Ovary (tissue), 3 donors: Measurements from ENCODE around the gene SYT10.

Experiments used
- EP300 ChIP-seq: sonication (generic); formaldehyde crosslinking; IDR thresholded peaks from one replicate; pipeline ENCODE4 v1.6.1; 2017; ENCODE audit warnings: antibody characterized with exemption
- POLR2A ChIP-seq: fragments of 450-650 bp; IDR thresholded peaks from one replicate; pipeline ENCODE4 v1.6.1; 2017; ENCODE audit warnings: antibody characterized with exemption, mild to moderate bottlenecking, moderate library complexity
- TF ChIP-seq, protein P1 (sequence below), 3 donors: fragments of 450-650 bp in 2 of 3; fragments of 200-600 bp in 1 of 3; IDR thresholded peaks; one replicate each; pipeline versions ENCODE4 v1.5.1 to v1.8.0; 2016 to 2022; ENCODE audit warnings: antibody characterized with exemption in 3 of 3, mild to moderate bottlenecking in 1 of 3
- donor health status: DM: no; HTN: no; CAD: no.

DNA sequence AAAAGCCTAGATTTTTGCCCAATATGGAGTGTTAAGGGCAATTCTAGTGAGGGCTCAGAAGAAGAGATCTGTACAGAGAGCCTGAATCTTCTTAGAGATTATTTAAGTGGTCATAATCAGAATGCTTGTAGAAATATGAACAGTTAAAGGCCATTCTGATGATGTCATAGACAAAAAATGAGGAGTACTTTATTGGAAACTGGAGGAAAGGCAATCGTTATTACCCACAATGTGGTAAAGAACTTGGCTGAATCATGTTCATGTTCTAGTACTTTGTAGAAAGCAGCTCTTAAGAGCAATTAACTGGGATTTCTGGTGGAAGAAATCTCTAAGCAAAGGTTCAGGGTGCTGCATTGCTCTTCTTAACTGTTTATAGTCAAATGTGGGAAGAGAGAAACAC, 36.4 kb upstream of the SYT10 start:
- no peak for TF ChIP-seq POLR2A
- TF ChIP-seq, protein P1, sequence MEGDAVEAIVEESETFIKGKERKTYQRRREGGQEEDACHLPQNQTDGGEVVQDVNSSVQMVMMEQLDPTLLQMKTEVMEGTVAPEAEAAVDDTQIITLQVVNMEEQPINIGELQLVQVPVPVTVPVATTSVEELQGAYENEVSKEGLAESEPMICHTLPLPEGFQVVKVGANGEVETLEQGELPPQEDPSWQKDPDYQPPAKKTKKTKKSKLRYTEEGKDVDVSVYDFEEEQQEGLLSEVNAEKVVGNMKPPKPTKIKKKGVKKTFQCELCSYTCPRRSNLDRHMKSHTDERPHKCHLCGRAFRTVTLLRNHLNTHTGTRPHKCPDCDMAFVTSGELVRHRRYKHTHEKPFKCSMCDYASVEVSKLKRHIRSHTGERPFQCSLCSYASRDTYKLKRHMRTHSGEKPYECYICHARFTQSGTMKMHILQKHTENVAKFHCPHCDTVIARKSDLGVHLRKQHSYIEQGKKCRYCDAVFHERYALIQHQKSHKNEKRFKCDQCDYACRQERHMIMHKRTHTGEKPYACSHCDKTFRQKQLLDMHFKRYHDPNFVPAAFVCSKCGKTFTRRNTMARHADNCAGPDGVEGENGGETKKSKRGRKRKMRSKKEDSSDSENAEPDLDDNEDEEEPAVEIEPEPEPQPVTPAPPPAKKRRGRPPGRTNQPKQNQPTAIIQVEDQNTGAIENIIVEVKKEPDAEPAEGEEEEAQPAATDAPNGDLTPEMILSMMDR (IDR thresholded peaks at IDR 0.05) = no peak
- TF ChIP-seq EP300 = no peak
